HG02678 (cell line): Measurements from ENCODE around the gene PARP15.
"Not testable (repeated sequence)": the region's sequence is repeated elsewhere in the genome, so short reads cannot be mapped to it uniquely, and the experiment has no call there.

Experiments
- ATAC-seq: cut with Tn5 transposase; IDR thresholded peaks from one replicate; pipeline ENCODE4 v1.9.1; 2021; ENCODE audit warnings: mild to moderate bottlenecking, moderate library complexity; ENCODE audit not compliant: unreplicated experiment

Gene PARP15

GRCh38 chr3:122662505-122662904 is 85.1 kb downstream of the PARP15 start:
- ATAC-seq = no peak

DNA sequence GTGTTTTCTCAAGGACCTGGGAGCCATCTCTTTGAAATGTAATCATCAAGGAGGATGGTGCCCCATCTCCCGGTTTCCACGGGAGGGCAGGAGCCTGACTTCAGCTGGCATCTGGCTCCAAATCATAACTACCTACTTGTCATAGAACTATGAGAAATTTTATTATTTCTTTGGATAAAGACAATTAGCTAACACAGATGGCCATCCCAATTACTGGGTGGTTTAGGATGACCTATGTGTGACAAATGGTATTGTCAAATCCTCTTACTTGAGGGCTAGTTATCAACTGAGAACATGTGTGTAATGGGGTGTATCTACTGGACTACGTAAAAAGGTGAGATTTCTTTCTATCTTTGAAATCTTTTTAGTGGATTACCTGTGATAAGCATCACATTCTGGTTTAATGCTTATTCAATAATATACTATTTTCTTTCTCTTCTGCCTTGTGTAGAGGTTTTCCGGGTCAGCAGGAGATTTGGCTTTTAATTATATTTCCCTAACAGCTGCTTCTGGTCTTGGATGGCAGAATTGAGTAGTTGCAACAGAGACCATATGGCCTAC is 87.9 kb downstream of the PARP15 start:
- ATAC-seq = no peak

GRCh38 chr3:122665881-122666280 is 88.4 kb downstream of the PARP15 start:
- no peak for ATAC-seq

DNA sequence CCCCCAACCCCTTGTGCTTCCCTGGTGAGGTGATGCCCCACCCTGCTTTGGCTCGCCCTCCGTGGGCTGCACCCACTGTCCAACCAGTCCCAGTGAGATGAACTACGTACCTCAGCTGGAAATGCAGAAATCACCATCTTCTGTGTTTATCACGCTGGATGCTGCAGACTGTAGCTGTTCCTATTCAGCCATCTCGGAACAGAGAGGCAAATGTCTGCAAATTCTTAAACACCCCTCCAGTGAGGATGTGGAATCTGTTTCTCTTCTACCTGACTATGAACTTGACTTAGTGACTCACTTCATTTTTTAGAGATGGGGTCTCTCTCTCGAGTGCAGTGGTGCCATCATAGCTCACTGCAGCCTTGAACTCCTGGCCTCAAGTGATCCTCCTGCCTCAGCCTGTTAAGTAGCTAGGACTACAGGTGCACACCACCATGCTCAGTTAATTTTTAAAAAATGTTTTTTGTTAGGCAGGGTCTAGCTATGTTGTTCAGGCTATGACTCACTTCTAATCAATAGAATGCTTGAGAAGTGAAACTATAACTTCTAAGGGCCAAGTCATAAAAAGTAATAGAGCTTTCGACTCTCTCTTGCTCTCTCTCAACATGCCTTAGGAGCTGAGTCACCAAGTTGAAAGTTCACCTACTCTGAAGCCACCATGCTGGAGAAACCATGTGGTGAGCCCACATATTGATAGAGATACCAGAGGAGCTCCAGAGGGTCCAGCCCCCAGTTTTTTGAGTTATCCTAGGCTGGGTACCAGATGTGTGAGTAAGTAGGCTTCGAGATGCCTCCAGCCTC is 91.7 kb downstream of the PARP15 start:
- peak; percentile 82 for ATAC-seq

- no peak for ATAC-seq
Measured at GRCh38 chr3:122671553-122671952, 94.1 kb downstream of the PARP15 start.

DNA sequence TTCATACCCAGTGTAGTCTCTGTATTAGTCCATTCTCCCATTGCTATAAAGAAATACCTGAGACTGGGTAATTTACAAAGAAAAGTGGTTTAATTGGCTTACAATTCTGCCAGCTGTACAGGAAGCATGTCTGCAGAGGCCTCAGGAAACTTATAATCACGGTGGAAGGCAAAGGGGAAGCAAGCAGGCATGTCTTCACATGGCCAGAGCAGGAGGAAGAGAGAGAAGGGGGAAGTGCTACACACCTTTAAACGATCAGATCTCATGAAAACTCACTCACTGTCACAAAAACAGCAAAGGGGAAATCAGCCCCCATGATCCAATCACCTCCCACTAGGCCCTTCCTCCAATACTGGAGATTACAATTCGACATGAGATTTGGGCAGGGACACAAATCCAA is 96.9 kb downstream of the PARP15 start:
- ATAC-seq = no peak

DNA sequence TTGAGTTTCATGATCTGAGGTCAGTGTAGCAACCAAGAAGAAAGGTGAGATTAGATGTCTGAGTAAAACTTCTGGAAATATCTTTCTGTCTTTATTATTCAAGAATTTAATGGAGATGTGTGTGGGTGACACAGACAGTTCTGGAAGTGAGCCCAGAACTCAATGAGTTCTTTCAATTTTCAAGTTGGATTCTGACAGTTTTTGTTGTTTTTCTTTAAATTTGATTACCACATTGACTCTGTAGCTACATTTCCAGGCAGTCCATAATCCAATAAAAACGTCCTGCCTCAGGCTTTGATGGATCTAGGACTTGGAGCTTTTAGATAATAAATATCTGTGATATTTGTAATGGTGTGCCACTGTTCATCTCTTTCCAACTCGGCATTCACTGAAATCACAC is 99.3 kb downstream of the PARP15 start:
- ATAC-seq = no peak

GRCh38 chr3:122677216-122677615 is 99.8 kb downstream of the PARP15 start:
- no peak for ATAC-seq

DNA sequence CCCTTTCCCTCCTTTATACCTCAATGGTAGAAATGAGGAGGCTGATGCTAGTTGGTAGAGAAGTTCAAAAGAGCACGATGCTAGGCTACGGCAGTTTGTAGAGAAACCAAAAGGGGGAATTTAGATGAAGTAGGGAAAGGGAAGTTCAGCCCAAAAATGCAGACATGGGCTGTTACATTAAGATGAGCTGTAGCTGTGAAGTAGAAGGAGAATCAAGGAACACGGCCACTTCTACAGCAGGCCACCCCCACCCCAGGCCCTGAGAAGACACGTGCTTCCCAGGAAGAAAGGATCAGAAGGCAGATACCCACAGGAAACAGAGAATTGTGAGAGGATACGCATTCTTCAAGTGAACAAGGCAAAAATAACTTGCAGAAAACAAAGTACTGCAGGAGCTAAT is 101.1 kb downstream of the PARP15 start:
- ATAC-seq = no peak

DNA sequence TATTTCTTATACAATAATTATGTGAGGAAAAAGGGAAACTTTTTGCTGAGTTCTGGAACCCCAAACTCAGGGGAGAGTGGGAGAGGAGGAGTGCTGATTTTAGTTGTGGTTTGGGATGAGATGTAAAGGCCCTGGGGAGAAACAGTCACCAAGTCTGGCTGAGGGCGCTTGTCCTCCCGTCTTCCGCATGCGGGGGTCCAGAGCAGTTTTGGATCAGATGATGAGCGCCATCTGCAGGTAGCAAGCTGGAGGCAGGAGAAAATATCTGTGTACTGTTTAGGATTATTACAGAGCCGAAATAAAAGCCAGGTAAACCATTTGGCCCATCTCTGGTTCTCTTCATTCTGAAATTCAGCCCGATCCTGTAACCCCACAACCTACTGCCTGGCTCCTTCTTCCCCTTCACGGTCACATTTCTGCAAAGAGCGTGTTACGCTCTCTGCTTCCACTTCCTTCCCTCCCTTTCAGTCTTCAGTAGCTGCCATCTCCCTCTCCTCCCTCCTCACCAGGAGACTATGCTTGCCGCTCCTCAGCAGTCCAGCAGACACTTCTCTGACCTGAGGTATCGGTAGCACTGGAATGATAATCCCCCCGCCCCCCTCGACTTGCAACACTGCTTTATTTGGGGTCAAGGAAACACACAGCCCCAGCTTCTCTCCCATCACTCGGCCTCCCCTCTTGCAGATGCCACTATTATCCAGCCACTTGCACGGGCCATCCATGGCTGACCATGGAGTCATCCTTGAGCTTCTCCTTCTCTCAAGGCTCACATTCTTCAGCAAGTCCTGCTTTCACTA is 101.8 kb downstream of the PARP15 start:
- peak; percentile 41 for ATAC-seq

DNA sequence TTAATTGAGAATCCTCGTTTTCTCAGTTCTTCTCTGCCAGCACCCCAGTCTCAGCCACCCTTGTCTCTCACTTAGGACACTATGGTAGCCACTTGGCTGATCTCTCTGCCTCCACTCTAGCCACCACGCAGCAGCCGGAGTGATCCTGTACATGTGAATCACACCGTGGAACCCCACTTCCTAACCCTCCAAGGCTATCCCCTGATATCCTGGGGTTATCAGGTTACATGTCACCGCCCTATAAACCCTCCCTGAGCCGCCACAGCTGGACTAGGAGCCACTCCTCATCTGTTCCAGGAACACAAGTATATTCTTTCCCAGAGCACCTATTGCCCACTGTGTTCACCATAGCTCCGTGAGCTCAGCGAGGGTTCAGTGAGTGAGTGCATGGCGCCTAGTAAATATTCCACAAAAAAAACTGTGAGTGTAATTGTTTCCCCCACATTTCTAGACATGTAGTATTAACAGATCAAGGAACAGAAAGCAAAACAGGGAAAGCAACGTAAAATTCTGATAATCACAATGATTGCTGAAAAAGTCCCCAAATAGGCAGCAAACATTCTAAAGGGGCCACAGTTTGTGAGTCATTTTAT is 102.5 kb downstream of the PARP15 start:
- peak; percentile 10 for ATAC-seq

GRCh38 chr3:122680475-122681283 is 103.2 kb downstream of the PARP15 start, which contains the start of gene PARP14:
Gene PARP14, plus strand, starts transcription at chr3:122680839. Its CDS starts 45 bp downstream, at chr3:122680884.
- peak; percentile 57 for ATAC-seq

DNA sequence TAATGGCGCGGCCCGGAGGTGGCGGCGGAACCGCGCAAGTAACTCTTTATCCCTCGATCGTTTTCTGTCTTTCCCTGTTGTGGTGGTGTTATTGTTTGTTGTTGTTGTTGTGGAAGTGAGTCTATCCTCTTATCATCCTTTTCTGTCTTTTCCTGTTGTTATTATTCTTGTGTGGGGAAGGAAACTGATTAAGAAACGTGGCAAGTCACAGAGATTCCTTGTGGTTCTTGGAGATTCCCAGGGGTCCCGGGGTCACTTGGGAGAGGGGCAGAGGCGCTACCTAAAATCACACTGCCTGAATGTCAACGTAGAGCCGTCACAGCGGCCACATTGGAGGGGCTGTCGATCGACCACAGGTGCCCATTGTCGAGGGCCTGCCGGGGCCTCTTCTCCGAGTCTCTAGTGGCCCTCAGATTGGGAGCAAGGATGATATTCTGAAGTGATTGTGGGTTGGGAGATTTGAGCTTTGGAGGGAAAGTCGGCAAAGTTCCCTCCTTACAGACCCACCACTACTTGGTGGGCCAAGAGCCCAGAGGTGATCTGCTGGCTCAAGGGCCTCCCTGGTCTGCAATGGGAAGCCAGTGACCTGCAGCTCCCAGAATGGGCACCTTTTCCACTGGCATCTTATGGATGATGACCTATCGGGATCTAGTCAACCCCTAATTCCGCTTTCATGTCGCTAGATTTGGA is 104.0 kb downstream of the PARP15 start:
- ATAC-seq = no peak

GRCh38 chr3:122681974-122682409 is 104.5 kb downstream of the PARP15 start:
- ATAC-seq = no peak

DNA sequence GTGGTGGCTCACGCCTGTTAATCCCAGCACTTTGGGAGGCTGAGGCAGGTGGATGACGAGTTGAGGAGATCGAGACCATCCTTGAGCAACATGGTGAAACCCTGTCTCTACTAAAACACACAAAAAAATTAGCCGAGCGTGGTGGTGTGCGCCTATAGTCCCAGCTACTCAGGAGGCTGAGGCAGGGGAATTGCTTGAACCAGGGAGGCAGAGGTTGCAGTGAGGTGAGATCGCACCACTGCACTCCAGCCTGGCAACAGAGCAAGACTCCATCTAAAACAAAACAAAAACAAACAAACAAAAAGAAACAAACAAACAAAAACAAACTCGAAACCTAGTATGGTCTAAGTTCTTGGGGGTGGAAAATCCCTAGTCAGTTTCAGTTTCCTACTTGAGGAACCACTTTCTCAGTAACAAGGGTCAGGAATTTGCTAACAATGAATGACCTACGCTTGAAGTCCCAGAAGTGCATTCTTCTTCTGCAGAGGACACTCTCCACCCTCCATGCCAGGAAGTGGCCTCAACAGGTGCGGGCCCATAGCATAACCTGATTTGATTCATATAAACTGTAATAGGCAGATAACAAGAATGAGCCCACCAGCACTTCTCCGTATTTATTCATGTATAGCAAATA is 105.4 kb downstream of the PARP15 start:
- ATAC-seq = not testable (repeated sequence)

DNA sequence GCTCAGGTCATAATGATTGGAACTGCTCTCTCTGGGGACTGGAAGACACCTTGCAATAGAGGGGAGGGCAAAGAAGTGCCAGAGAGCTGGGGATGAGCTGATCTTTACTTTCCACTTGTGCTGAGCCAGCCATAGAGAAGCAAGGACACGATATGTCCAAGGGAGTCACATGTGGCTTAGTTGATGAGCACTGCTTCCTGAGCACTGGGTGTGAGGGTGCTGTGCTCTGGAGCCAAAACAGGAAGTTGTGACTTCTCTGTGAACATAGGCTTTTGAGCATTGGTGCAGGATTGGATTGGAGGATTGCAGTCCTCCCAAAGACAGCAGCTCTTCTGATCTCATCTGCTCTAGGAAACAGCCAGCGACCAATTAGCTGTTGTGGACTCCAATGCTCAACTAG is 109.8 kb downstream of the PARP15 start:
- ATAC-seq = no peak
